ENCODE measurements around the gene NKD1. TPM values are rescaled to one million over a fixed set of nuclear protein-coding genes. Genes with fewer than 3 reads are reported as not detected.

The NKD1 gene
- total RNA-seq, 2 experiments from 2014 or later, result 0.26 to 0.44 TPM

GRCh38 chr16:50555952-50556673 is 7.9 kb downstream of the NKD1 start:
- Mint-ChIP-seq H3K27ac (no peak overlapping the region), H3K9me3 (ENCODE audit: insufficient read depth) (no peaks in the 10 kb centered on the region), H3K36me3 (ENCODE audit: low read depth) (no peaks in the 10 kb centered on the region), H3K27me3 (ENCODE audit: low read depth) (peaks cover 18% of the 10 kb centered on the region), H3K4me1 (ENCODE audit: low read depth) (no peaks in the 10 kb centered on the region), H3K4me3 (no peak overlapping the region)
- POLR2A ChIA-PET, result no interaction called here
- ATAC-seq (no peak), DNase-seq (no peak)
- CTCF ChIA-PET, result interaction anchor here (1.6 kb wide), 1 partner anchor 111 kb away, joined by 4 read pairs; no protein-coding TSS in a partner anchor

GRCh38 chr16:50557046-50557445 is 8.8 kb downstream of the NKD1 start:
- DNase-seq, result no peak
- Mint-ChIP-seq H3K36me3 (ENCODE audit: low read depth) (no peaks in the 10 kb centered on the region), H3K27ac (no peak overlapping the region), H3K27me3 (ENCODE audit: low read depth) (peaks cover 13% of the 10 kb centered on the region), H3K4me3 (no peak overlapping the region), H3K4me1 (ENCODE audit: low read depth) (no peaks in the 10 kb centered on the region), H3K9me3 (ENCODE audit: insufficient read depth) (no peaks in the 10 kb centered on the region)
- ATAC-seq, result no peak
- POLR2A ChIA-PET, result no interaction called here
- CTCF ChIA-PET, result interaction anchor here (1.6 kb wide), 1 partner anchor 110 kb away, joined by 4 read pairs; no protein-coding TSS in a partner anchor

GRCh38 chr16:50558913-50559312 is 10.7 kb downstream of the NKD1 start:
- Mint-ChIP-seq H3K27me3 (ENCODE audit: low read depth) (peaks cover under 1% of the 10 kb centered on the region), H3K36me3 (ENCODE audit: low read depth) (no peaks in the 10 kb centered on the region), H3K27ac (no peak overlapping the region), H3K9me3 (ENCODE audit: insufficient read depth) (no peaks in the 10 kb centered on the region), H3K4me3 (no peak overlapping the region), H3K4me1 (ENCODE audit: low read depth) (no peaks in the 10 kb centered on the region)
- no peak for ATAC-seq
- POLR2A ChIA-PET, result no interaction called here
- CTCF ChIA-PET, result no interaction called here
- no peak for DNase-seq

GRCh38 chr16:50559342-50559741 is 11.1 kb downstream of the NKD1 start:
- H3K27ac Mint-ChIP-seq, result no peak overlapping the region
- no peaks in the 10 kb centered on the region for H3K9me3 Mint-ChIP-seq (ENCODE audit: insufficient read depth)
- ATAC-seq (no peak), DNase-seq (no peak)
- CTCF ChIA-PET, result no interaction called here
- H3K36me3 Mint-ChIP-seq (ENCODE audit: low read depth), result no peaks in the 10 kb centered on the region
- POLR2A ChIA-PET, result no interaction called here
- peaks cover 2% of the 10 kb centered on the region for H3K4me1 Mint-ChIP-seq (ENCODE audit: low read depth)
- H3K27me3 Mint-ChIP-seq (ENCODE audit: low read depth), result no peaks in the 10 kb centered on the region
- no peak overlapping the region for H3K4me3 Mint-ChIP-seq

- H3K27ac Mint-ChIP-seq, result no peak overlapping the region
- no peaks in the 10 kb centered on the region for H3K27me3 Mint-ChIP-seq (ENCODE audit: low read depth)
- DNase-seq (no peak), ATAC-seq (no peak)
- POLR2A ChIA-PET, result no interaction called here
- H3K4me3 Mint-ChIP-seq, result no peak overlapping the region
- H3K9me3 Mint-ChIP-seq (ENCODE audit: insufficient read depth), result no peaks in the 10 kb centered on the region
- CTCF ChIA-PET, result no interaction called here
- H3K4me1 Mint-ChIP-seq (ENCODE audit: low read depth), result peaks cover 2% of the 10 kb centered on the region
- H3K36me3 Mint-ChIP-seq (ENCODE audit: low read depth), result no peaks in the 10 kb centered on the region
Measured at GRCh38 chr16:50559804-50560514, 11.8 kb downstream of the NKD1 start.

GRCh38 chr16:50560903-50561863 is 13.0 kb downstream of the NKD1 start:
- H3K4me1 Mint-ChIP-seq (ENCODE audit: low read depth), result peaks cover 2% of the 10 kb centered on the region
- H3K4me3 Mint-ChIP-seq, result no peak overlapping the region
- CTCF ChIA-PET, result no interaction called here
- H3K27ac Mint-ChIP-seq, result no peak overlapping the region
- H3K36me3 Mint-ChIP-seq (ENCODE audit: low read depth), result no peaks in the 10 kb centered on the region
- POLR2A ChIA-PET, result no interaction called here
- DNase-seq (no peak), ATAC-seq (no peak)
- H3K9me3 Mint-ChIP-seq (ENCODE audit: insufficient read depth), result no peaks in the 10 kb centered on the region
- H3K27me3 Mint-ChIP-seq (ENCODE audit: low read depth), result no peaks in the 10 kb centered on the region

GRCh38 chr16:50562657-50563056 is 14.5 kb downstream of the NKD1 start:
- Mint-ChIP-seq H3K4me3 (no peak overlapping the region), H3K4me1 (ENCODE audit: low read depth) (peaks cover 3% of the 10 kb centered on the region), H3K36me3 (ENCODE audit: low read depth) (no peaks in the 10 kb centered on the region), H3K27me3 (ENCODE audit: low read depth) (no peaks in the 10 kb centered on the region), H3K9me3 (ENCODE audit: insufficient read depth) (no peaks in the 10 kb centered on the region), H3K27ac (no peak overlapping the region)
- ChIA-PET CTCF (no interaction called here), POLR2A (no interaction called here)
- no peak for DNase-seq
- ATAC-seq, result no peak

GRCh38 chr16:50563989-50564388 is 15.8 kb downstream of the NKD1 start:
- Mint-ChIP-seq H3K27me3 (ENCODE audit: low read depth) (no peaks in the 10 kb centered on the region), H3K9me3 (ENCODE audit: insufficient read depth) (no peaks in the 10 kb centered on the region), H3K27ac (no peak overlapping the region), H3K36me3 (ENCODE audit: low read depth) (no peaks in the 10 kb centered on the region), H3K4me3 (no peak overlapping the region), H3K4me1 (ENCODE audit: low read depth) (peaks cover 13% of the 10 kb centered on the region)
- ATAC-seq (no peak), DNase-seq (no peak)
- ChIA-PET POLR2A (no interaction called here), CTCF (no interaction called here)

- CTCF ChIA-PET, result no interaction called here
- Mint-ChIP-seq H3K9me3 (ENCODE audit: insufficient read depth) (no peaks in the 10 kb centered on the region), H3K27ac (no peak overlapping the region), H3K27me3 (ENCODE audit: low read depth) (peaks cover 2% of the 10 kb centered on the region), H3K4me3 (no peak overlapping the region), H3K36me3 (ENCODE audit: low read depth) (no peaks in the 10 kb centered on the region), H3K4me1 (ENCODE audit: low read depth) (peaks cover 13% of the 10 kb centered on the region)
- ATAC-seq (no peak), DNase-seq (no peak)
- POLR2A ChIA-PET, result no interaction called here
Measured at GRCh38 chr16:50565428-50565827, 17.2 kb downstream of the NKD1 start.

GRCh38 chr16:50566014-50566962 is 18.1 kb downstream of the NKD1 start:
- Mint-ChIP-seq H3K36me3 (ENCODE audit: low read depth) (no peaks in the 10 kb centered on the region), H3K4me1 (ENCODE audit: low read depth) (peaks cover 13% of the 10 kb centered on the region), H3K9me3 (ENCODE audit: insufficient read depth) (no peaks in the 10 kb centered on the region), H3K27me3 (ENCODE audit: low read depth) (peaks cover 2% of the 10 kb centered on the region), H3K4me3 (no peak overlapping the region), H3K27ac (no peak overlapping the region)
- ChIA-PET POLR2A (no interaction called here), CTCF (no interaction called here)
- no peak for DNase-seq
- ATAC-seq, result no peak

GRCh38 chr16:50567651-50568050 is 19.5 kb downstream of the NKD1 start:
- Mint-ChIP-seq H3K4me3 (no peak overlapping the region), H3K4me1 (ENCODE audit: low read depth) (peaks cover 13% of the 10 kb centered on the region), H3K9me3 (ENCODE audit: insufficient read depth) (no peaks in the 10 kb centered on the region), H3K27ac (no peak overlapping the region), H3K36me3 (ENCODE audit: low read depth) (no peaks in the 10 kb centered on the region), H3K27me3 (ENCODE audit: low read depth) (peaks cover 2% of the 10 kb centered on the region)
- ChIA-PET POLR2A (no interaction called here), CTCF (interaction anchor here (0.6 to 1.3 kb wide), 4 partner anchors 60 to 710 kb away, joined by 3 to 4 read pairs (median 3); no protein-coding TSS in a partner anchor)
- ATAC-seq (no peak), DNase-seq (no peak)

Data from activated CD8-positive, alpha-beta T cell treated with anti-CD3 and anti-CD28 coated beads, Interleukin-2, amount 10 ng/mL, durations not matched to agents 7 days and 5 days (primary cell).